Aorta (tissue), 5 donors: ENCODE data around the gene MFSD2A. TPM values are rescaled to one million over a fixed set of nuclear protein-coding genes. Genes with fewer than 3 reads are reported as not detected.
"Not testable (repeated sequence)": the region's sequence is repeated elsewhere in the genome, so short reads cannot be mapped to it uniquely, and the experiment has no call there.

Experiments
- ATAC-seq: fragments of 200-7000 bp; cut with Tn5 transposase; one replicate; pipeline ENCODE4 v1.9.1; 2022; ENCODE audit warnings: moderate library complexity; ENCODE audit not compliant: low FRiP score
- DNase-seq, 2 donors: peaks; one replicate each; pipeline ENCODE4 v3.0.0-alpha.2; 2020
- H3K27ac ChIP-seq, 2 donors: one replicate each; pipeline ENCODE4 v1.5.1; 2013; ENCODE audit warnings: low read length in 2 of 2, mild to moderate bottlenecking in 2 of 2, moderate library complexity in 2 of 2, control low read depth in 1 of 2, inconsistent platforms in 1 of 2, low read depth in 1 of 2
- H3K27me3 ChIP-seq, 2 donors: one replicate each; pipeline ENCODE4 v1.6.1; 2013; ENCODE audit warnings: control low read depth in 1 of 2, low read length in 1 of 2, mild to moderate bottlenecking in 1 of 2, moderate library complexity in 1 of 2; ENCODE audit not compliant: insufficient read depth in 2 of 2, control insufficient read depth in 1 of 2
- H3K36me3 ChIP-seq, 2 donors: one replicate each; pipeline ENCODE4 v1.6.1; 2013; ENCODE audit warnings: control low read depth in 1 of 2, low read length in 1 of 2, mild to moderate bottlenecking in 1 of 2; ENCODE audit not compliant: insufficient read depth in 2 of 2, control insufficient read depth in 1 of 2
- H3K4me1 ChIP-seq, 2 donors: one replicate each; pipeline ENCODE4 v1.6.1; 2013; ENCODE audit warnings: low read length in 2 of 2, control low read depth in 1 of 2, mild to moderate bottlenecking in 1 of 2, moderate library complexity in 1 of 2; ENCODE audit not compliant: insufficient read depth in 2 of 2, control insufficient read depth in 1 of 2
- H3K4me3 ChIP-seq, 2 donors: one replicate each; pipeline ENCODE4 v1.5.1; 2013; ENCODE audit warnings: low read length in 2 of 2, control low read depth in 1 of 2, mild to moderate bottlenecking in 1 of 2
- H3K9me3 ChIP-seq: one replicate; pipeline ENCODE4 v1.6.1; 2013; ENCODE audit warnings: mild to moderate bottlenecking, low read length; ENCODE audit not compliant: control insufficient read depth
- WGBS, 2 donors: extraction: QIAGEN DNeasy Blood & Tissue Kit; methylation state at CpG; one replicate each; pipeline ENCODE4 v1.1.7; 2013; 5-methylcytosine and 5-hydroxymethylcytosine counted together
- intact Hi-C, 2 donors: fragments of 100-400 bp; cut with DNase I; formaldehyde crosslinking; loops; one replicate each; pipeline versions ENCODE4 v1.14.2 to v1.15.0; 2022
- long read RNA-seq, 2 donors: library from polyadenylated mRNA; unstranded; transcript quantifications; one replicate each; pipeline ENCODE4 v2.0.0, GENCODE V29; 2020 to 2021
- polyA plus RNA-seq, 2 donors: library from polyadenylated mRNA; stranded (reverse); fragments of 200-250 nt; gene quantifications; one replicate each; pipeline ENCODE4 v1.2.3, GENCODE V29; 2013
- total RNA-seq, 2 donors: library from RNA; stranded (reverse); fragmentation: NEBNext Ultra II Directional; extraction: Animal tissue kit (Norgen Biotek cat#: 25700); gene quantifications; one replicate each; pipeline ENCODE4 v1.2.1, GENCODE V29; 2021
- donor health status: healthy with polysubstance abuse.
- donor health status: Bipolar disorder and iron deficiency.
- donor health status: DM: no; HTN: no; CAD: no.
- donor health status: DM: no; HTN: no; CAD: no.
- donor health status: DM: yes; HTN: yes; CAD: no.

Gene MFSD2A
- total RNA-seq (1 to 10 TPM; 1.3 to 1.5 TPM), polyA plus RNA-seq (1 to 10 TPM in 1 of 2 donors, under 1 TPM in 1; 0.31 to 3.3 TPM)
- long read RNA-seq, donor 1, partial matches to known transcripts, result 1 of 6 reads
- long read RNA-seq, donor 1, other reads (novel, unspliced or antisense), result 1 of 6 reads
- long read RNA-seq, donor 2, result 0 reads

DNA sequence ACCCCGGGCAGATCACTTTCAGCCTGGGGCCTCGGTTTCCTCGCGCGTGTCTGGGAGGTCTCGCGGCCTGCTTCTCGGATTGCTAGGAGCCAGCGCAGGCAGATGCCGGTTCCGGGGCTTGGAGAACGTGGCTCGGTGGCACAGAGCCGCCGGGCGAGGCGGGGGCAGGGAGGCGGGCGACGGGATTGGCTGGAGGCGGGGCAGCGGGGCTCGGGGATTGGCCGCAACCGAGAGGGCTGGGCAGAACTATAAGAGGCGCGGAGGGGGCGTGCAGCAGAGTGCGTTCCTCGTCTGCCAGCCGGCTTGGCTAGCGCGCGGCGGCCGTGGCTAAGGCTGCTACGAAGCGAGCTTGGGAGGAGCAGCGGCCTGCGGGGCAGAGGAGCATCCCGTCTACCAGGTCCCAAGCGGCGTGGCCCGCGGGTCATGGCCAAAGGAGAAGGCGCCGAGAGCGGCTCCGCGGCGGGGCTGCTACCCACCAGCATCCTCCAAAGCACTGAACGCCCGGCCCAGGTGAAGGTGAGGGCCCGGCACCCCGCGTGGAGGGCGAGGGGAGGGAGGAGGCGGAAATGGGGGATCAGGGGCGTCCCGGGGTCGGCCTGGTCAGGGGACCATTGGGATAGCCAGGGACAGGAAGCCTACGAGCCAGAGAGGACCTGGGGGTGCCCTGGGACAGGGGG is at the start of gene MFSD2A:
TSS of gene MFSD2A (plus strand) at position 276 of the 677 bp plus-strand sequence. CDS start at position 424, 148 bp downstream.
- no peak within 1 kb of the TSS for H3K27ac ChIP-seq
- peak; percentile 96 to 98 for DNase-seq
- intact Hi-C loops, result no loop called here

DNA sequence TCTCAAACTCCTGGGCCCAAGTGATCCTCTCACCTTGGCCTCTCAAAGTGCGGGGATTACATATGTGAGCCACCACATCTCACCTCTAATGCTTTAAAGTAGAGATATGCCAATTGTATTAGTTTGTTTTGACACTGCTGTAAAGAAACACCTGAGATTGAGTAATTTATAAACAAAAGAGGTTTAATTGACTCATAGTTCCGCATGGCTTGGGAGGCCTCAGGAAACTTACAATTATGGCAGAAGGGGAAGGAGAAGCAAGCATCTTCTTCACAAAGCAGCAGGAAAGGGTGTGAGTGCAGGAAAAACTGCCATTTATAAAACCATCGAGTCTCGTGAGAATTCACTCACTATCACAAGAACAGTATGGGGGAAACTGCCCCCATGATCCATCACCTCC is 49.8 kb upstream of the MFSD2A start:
- H3K4me1 ChIP-seq, result no peaks in the 10 kb centered on the region
- peaks cover 2% of the 10 kb centered on the region for H3K9me3 ChIP-seq
- DNase-seq, result no peak

More for the DNA sequence above, at the start of gene MFSD2A:
- Histone ChIP-seq H3K36me3 (no peaks in the 10 kb centered on the region), H3K4me3 (peak within 1 kb of the TSS; percentile 23 to 27), H3K27me3 (no peaks in the 10 kb centered on the region), H3K9me3 (no peaks in the 10 kb centered on the region), H3K4me1 (no peaks in the 10 kb centered on the region)
- peak; percentile 95 for ATAC-seq
- WGBS, 2 donors, result 1% methylated on average over 54 to 62 of the region's 62 CpGs

DNA sequence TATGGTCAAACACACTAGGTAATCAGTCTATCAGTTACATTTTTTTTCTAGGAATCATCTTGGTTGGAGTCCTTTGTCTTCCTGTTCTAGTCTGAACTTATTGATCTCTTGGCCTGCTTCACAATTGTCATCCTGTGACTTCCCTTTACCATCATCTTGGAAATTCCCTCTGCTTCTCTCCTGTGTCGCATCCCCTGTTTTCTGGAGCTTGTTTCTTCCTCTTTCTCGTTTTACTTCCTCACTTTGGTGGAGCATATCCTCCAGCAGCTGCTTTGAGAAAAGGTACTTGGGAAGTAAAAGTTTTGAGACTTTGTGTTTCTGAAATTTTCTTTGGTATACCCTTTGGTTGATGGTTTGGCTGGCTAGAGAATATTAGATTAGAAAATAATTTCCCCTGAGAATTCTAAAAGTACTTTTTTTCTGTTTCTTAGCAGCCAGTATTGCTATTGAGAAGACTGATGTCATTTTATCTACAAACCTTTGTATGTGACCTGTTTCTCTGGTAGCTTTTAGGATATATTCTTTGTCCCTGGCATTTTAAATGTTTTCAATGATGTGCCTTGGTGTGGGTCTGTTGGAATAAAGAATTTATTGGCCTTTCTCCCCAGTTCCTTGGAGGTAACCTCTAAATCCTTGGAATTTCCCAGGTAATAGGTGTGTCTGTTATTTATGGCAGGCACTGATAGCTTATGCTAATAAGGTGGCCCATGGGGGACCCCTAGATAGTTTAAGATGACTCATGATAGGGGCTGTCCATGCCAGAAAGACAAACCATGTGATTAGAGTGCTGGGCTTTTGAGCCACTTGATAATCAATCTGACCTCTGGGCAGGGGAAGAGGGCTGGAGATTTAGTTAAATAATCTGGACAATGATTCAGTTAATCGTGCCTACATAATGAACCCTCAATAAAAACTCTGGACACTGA is 47.2 kb upstream of the MFSD2A start:
- H3K27me3 ChIP-seq, result no peaks in the 10 kb centered on the region
- ATAC-seq (no peak), DNase-seq (no peak)
- H3K9me3 ChIP-seq, result peaks cover 2% of the 10 kb centered on the region
- H3K4me3 ChIP-seq, result no peak overlapping the region
- no peaks in the 10 kb centered on the region for H3K36me3 ChIP-seq
- no peaks in the 10 kb centered on the region for H3K4me1 ChIP-seq
- intact Hi-C loops, result no loop called here
- no peak overlapping the region for H3K27ac ChIP-seq
- WGBS, 2 donors, result 87 to 88% methylated on average over 3 of the region's 3 CpGs

More for the DNA sequence above, 49.8 kb upstream of the MFSD2A start:
- intact Hi-C loops, result no loop called here
- WGBS, 2 donors, result 93 to 97% methylated on average over 4 of the region's 4 CpGs
- no peak for ATAC-seq
- H3K36me3 ChIP-seq, result no peaks in the 10 kb centered on the region
- no peaks in the 10 kb centered on the region for H3K27me3 ChIP-seq
- H3K27ac ChIP-seq, result no peak overlapping the region
- H3K4me3 ChIP-seq, result no peak overlapping the region

DNA sequence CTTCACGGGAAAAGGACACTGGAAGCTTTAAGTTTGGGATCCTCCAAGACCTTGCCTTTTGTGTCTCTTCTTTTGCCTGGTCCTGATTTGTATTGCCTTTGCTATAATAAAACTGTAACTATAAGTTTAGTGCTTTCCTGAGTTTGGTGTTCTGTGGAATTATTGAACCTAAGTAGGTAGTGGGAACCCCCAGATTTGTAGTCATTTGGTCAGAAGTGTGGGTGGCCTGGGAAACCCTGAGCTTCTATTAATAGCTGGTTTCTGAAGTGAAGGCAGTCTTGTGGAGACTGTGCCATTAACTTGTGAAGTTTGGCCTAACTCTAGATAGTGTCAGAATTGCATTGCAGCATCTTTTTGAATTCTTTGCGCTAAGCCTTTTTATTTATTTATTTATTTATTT is 46.4 kb upstream of the MFSD2A start:
- WGBS, 2 donors, result 93 to 97% methylated on average over 2 of the region's 2 CpGs

DNA sequence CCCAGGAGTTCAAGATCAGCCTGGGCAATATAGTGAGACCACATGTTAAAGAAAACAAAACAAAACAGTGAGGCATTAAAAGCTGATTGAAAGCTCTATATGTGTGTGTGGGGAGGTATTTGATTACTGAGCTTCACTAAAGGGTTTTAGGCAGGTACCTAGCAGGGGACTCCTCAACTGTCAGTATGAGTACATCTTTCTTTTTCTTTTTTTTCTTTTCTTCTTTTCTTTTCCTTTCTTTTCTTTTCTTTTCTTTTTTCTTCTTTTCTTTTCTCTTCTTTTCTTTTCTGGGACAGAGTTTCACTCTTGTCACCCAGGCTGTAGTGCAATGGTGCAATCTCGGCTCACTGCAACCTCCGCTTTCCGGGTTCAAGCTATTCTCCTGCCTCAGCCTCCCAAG is 44.7 kb upstream of the MFSD2A start:
- 93 to 94% methylated on average over 3 of the region's 3 CpGs for WGBS, 2 donors
- DNase-seq, result peak in 1 of 2 donors; percentile 5
- ATAC-seq, result no peak

More for the DNA sequence above, 46.4 kb upstream of the MFSD2A start:
- Histone ChIP-seq H3K4me1 (no peaks in the 10 kb centered on the region), H3K27me3 (no peaks in the 10 kb centered on the region), H3K36me3 (no peaks in the 10 kb centered on the region), H3K4me3 (no peak overlapping the region), H3K9me3 (peaks cover 2% of the 10 kb centered on the region), H3K27ac (no peak overlapping the region)
- no peak for DNase-seq
- intact Hi-C loops, result no loop called here
- no peak for ATAC-seq

DNA sequence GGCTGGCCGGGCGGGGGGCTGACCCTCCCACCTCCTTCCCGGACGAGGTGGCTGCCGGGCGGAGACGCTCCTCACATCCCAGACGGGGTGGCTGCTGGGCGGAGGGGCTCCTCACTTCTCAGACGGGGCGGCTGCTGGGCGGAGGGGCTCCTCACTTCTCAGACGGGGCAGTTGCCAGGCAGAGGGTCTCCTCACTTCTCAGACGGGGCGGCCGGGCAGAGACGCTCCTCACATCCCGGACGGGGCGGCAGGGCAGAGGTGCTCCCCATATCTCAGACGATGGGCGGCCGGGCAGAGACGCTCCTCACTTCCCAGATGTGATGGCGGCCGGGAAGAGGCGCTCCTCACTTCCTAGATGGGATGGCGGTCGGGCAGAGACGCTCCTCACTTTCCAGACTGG is 41.8 kb upstream of the MFSD2A start:
- H3K4me1 ChIP-seq, ATAC-seq, H3K36me3 ChIP-seq, H3K4me3 ChIP-seq, intact Hi-C loops, H3K27me3 ChIP-seq, H3K27ac ChIP-seq, H3K9me3 ChIP-seq: not testable (repeated sequence)
- DNase-seq, result peak in 1 of 2 donors; percentile 15
- 92 to 93% methylated on average over 12 to 30 of the region's 30 CpGs for WGBS, 2 donors

More for the DNA sequence above, 44.7 kb upstream of the MFSD2A start:
- intact Hi-C loops, result no loop called here
- H3K4me1 ChIP-seq, result no peaks in the 10 kb centered on the region
- peaks cover 2% of the 10 kb centered on the region for H3K9me3 ChIP-seq
- no peak overlapping the region for H3K4me3 ChIP-seq
- no peaks in the 10 kb centered on the region for H3K36me3 ChIP-seq
- H3K27ac ChIP-seq, result no peak overlapping the region
- H3K27me3 ChIP-seq, result no peaks in the 10 kb centered on the region

DNA sequence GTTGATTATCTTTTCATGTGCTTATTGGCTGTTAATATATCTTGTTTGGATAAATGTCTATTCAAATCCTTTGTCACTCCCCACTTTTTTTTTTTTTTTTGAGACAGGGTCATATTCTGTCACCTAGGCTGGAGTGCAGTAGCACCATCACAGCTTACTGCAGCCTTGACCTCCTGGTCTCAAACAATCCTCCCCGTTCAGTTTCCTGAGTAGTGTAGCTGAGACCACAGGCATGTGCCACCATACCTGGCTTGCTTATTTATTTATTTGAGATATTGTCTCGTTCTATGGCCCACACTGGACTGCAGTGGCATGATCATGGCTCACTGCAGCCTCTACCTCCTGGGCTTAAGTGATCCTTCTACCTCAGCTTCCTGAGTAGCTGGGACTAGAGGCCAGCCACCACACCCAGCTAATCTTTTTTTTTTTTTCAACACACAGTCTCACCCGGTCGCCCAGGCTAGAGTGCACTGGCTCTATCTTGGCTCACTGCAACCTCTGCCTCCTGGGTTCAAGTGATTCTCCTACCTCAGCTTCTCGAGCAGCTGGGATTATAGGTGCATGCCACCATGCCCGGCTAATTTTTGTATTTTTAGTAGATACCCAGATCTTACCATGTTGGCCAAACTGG is 39.3 kb upstream of the MFSD2A start:
- no peaks in the 10 kb centered on the region for H3K27me3 ChIP-seq
- no peaks in the 10 kb centered on the region for H3K36me3 ChIP-seq
- WGBS, 2 donors, result 87% methylated on average over 6 of the region's 6 CpGs
- ATAC-seq, result no peak
- H3K4me1 ChIP-seq, result no peaks in the 10 kb centered on the region
- H3K4me3 ChIP-seq, result no peak overlapping the region
- intact Hi-C loops, result no loop called here
- DNase-seq, result peak in 1 of 2 donors; percentile 8
- H3K9me3 ChIP-seq, result no peaks in the 10 kb centered on the region
- H3K27ac ChIP-seq, result no peak overlapping the region

DNA sequence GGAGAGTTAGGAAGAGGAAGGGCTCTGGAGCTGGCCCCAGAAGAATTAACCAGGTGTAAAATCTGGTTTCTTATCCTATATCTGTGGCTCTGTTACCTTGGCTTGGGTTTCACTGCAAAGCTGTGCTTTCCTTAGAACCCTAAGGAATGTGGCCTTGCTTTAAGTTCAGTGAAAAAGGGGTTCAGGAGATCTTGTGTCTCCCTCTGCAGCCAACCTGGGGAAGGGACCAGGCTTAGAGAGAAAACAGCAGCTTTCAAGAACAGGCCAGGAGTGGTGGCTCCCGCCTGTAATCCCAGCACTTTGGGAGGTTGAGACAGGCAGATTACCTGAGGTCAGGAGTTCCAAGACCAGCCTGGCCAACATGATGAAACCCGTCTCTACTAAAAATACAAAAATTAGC is 37.1 kb upstream of the MFSD2A start:
- intact Hi-C loops, result no loop called here
- H3K4me3 ChIP-seq, result no peak overlapping the region
- DNase-seq (no peak), ATAC-seq (no peak)
- no peaks in the 10 kb centered on the region for H3K36me3 ChIP-seq
- no peak overlapping the region for H3K27ac ChIP-seq
- no peaks in the 10 kb centered on the region for H3K9me3 ChIP-seq
- no peaks in the 10 kb centered on the region for H3K4me1 ChIP-seq
- no peaks in the 10 kb centered on the region for H3K27me3 ChIP-seq
- WGBS, 2 donors, result 88 to 91% methylated on average over 2 of the region's 2 CpGs
